KMS-11 (cell line): ENCODE measurements around the gene CTNNA3.

Experiments
- H2AFZ ChIP-seq: fragments of 200-600 bp; sonication (generic); 2 replicates; pipeline ENCODE4 v1.6.1; 2016; ENCODE audit warnings: antibody characterized with exemption, mixed run types, low read depth
- H3K27ac ChIP-seq: fragments of 200-600 bp; sonication (generic); 2 replicates; pipeline ENCODE4 v1.6.1; 2016; ENCODE audit warnings: mild to moderate bottlenecking, mixed run types
- H3K27me3 ChIP-seq: fragments of 200-600 bp; sonication (generic); 2 replicates; pipeline ENCODE4 v1.6.1; 2017; ENCODE audit warnings: mild to moderate bottlenecking, low read depth, mixed run types, moderate library complexity; ENCODE audit not compliant: insufficient read depth
- H3K36me3 ChIP-seq: fragments of 200-600 bp; sonication (generic); 2 replicates; pipeline ENCODE4 v1.6.1; 2017; ENCODE audit warnings: mild to moderate bottlenecking, mixed run types; ENCODE audit not compliant: insufficient read depth
- H3K4me1 ChIP-seq: fragments of 200-600 bp; sonication (generic); 2 replicates; pipeline ENCODE4 v1.6.1; 2016; ENCODE audit warnings: mild to moderate bottlenecking, low read depth, mixed run types; ENCODE audit not compliant: poor library complexity, severe bottlenecking
- H3K4me2 ChIP-seq: fragments of 200-600 bp; sonication (generic); 2 replicates; pipeline ENCODE4 v1.7.0; 2016; ENCODE audit warnings: mild to moderate bottlenecking, mixed run types
- H3K4me3 ChIP-seq: fragments of 200-600 bp; sonication (generic); IDR thresholded peaks from 2 replicates; pipeline ENCODE4 v1.6.1; 2017; ENCODE audit warnings: low read depth, low read length, mixed read lengths; ENCODE audit not compliant: insufficient read depth
- H3K79me2 ChIP-seq: fragments of 200-600 bp; sonication (generic); 2 replicates; pipeline ENCODE4 v1.6.1; 2016; ENCODE audit warnings: low read depth, mixed run types; ENCODE audit not compliant: insufficient read depth
- H3K9ac ChIP-seq: fragments of 200-600 bp; sonication (generic); 2 replicates; pipeline ENCODE4 v1.6.1; 2016; ENCODE audit warnings: mild to moderate bottlenecking, mixed run types
- H4K20me1 ChIP-seq: fragments of 200-600 bp; sonication (generic); 2 replicates; pipeline ENCODE4 v1.6.1; 2016; ENCODE audit warnings: mild to moderate bottlenecking, mixed run types; ENCODE audit not compliant: insufficient read depth
- CTCF ChIP-seq: fragments of 200-600 bp; sonication (generic); conservative IDR thresholded peaks from 2 replicates; pipeline ENCODE4 v1.6.1; 2017; ENCODE audit warnings: low read depth, mild to moderate bottlenecking, antibody characterized with exemption, low read length, moderate library complexity, mixed read lengths

Gene CTNNA3

GRCh38 chr10:66550351-66550750 is 1145.6 kb downstream of the CTNNA3 start:
- no peak overlapping the region for H3K9ac ChIP-seq
- H2AFZ ChIP-seq: no peak overlapping the region
- H3K4me3 ChIP-seq: no peak overlapping the region
- H3K27me3 ChIP-seq: no peaks in the 10 kb centered on the region
- H3K27ac ChIP-seq: no peak overlapping the region
- no peaks in the 10 kb centered on the region for H3K79me2 ChIP-seq
- H3K4me1 ChIP-seq: no peaks in the 10 kb centered on the region
- no peaks in the 10 kb centered on the region for H3K36me3 ChIP-seq
- no peaks in the 10 kb centered on the region for H4K20me1 ChIP-seq
- no peak overlapping the region for H3K4me2 ChIP-seq
- TF ChIP-seq CTCF: no peak

GRCh38 chr10:66538908-66539307 is 1157.1 kb downstream of the CTNNA3 start:
- TF ChIP-seq CTCF: no peak
- no peak overlapping the region for H3K27ac ChIP-seq

GRCh38 chr10:66538371-66538770 is 1157.6 kb downstream of the CTNNA3 start:
- Histone ChIP-seq H2AFZ (no peak overlapping the region), H3K9ac (no peak overlapping the region), H3K36me3 (no peaks in the 10 kb centered on the region), H3K27me3 (no peaks in the 10 kb centered on the region), H3K4me3 (no peak overlapping the region), H4K20me1 (no peaks in the 10 kb centered on the region), H3K4me2 (no peak overlapping the region), H3K4me1 (no peaks in the 10 kb centered on the region), H3K79me2 (no peaks in the 10 kb centered on the region), H3K27ac (no peak overlapping the region)
- no peak for TF ChIP-seq CTCF

More at GRCh38 chr10:66538908-66539307, 1157.1 kb downstream of the CTNNA3 start:
- no peak overlapping the region for H3K4me2 ChIP-seq
- no peak overlapping the region for H3K9ac ChIP-seq
- H3K36me3 ChIP-seq: no peaks in the 10 kb centered on the region
- H3K4me3 ChIP-seq: no peak overlapping the region
- no peak overlapping the region for H2AFZ ChIP-seq
- no peaks in the 10 kb centered on the region for H3K4me1 ChIP-seq
- H3K79me2 ChIP-seq: no peaks in the 10 kb centered on the region
- H3K27me3 ChIP-seq: no peaks in the 10 kb centered on the region
- H4K20me1 ChIP-seq: no peaks in the 10 kb centered on the region

- Histone ChIP-seq H3K4me3 (no peak overlapping the region), H3K27ac (no peak overlapping the region), H3K79me2 (no peaks in the 10 kb centered on the region), H4K20me1 (no peaks in the 10 kb centered on the region), H3K36me3 (no peaks in the 10 kb centered on the region), H3K9ac (no peak overlapping the region), H3K4me1 (no peaks in the 10 kb centered on the region), H2AFZ (no peak overlapping the region), H3K27me3 (no peaks in the 10 kb centered on the region), H3K4me2 (no peak overlapping the region)
- no peak for TF ChIP-seq CTCF
Observed at GRCh38 chr10:66537186-66537585, 1158.8 kb downstream of the CTNNA3 start.
